Measurements from ENCODE around the gene DIPK2A. TPM values are rescaled to one million over a fixed set of nuclear protein-coding genes. Genes with fewer than 3 reads are reported as not detected.

The DIPK2A gene
- total RNA-seq, 2 donors from 2014 or later, result 19.3 to 58.8 TPM

DNA sequence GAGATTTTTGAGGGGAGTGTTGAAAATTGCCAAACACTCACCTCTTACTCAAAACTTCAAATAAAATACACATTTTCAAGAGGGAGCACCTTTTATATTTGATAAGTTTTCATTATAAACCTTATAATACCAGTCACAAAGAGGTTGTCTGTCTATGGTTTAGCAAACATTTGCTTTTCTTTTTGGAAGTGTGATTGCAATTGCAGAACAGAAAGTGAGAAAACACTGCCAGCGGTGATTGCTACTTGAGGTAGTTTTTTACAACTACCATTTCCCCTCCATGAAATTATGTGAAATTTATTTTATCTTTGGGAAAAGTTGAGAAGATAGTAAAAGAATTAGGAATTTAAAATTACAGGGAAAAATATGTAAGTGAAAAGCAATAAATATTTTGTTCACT lies 20.1 kb downstream of the DIPK2A start:
- WGBS, result 79% methylated on average over 1 of the region's 1 CpG

DNA sequence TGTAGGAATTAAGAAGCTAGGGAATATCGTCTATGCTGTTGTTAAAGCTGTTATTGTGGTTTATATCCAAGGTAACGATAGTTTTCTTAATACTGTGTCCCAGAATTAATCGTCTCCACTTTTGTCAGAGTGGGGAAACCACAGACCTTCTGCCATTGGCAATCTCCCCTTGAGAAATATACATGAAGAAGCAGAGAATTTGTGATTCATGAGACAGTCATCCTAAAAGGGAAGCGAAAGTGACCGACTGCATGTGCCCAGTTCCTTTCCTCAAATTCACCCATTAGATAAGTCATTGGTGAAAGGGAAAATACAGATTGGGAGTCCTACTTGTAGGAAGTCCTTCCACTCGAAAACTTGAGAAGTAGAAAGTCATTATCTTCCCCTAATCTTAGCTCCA lies 26.6 kb downstream of the DIPK2A start:
- Histone ChIP-seq H3K4me1 (replicated peaks) (no peaks in the 10 kb centered on the region), H3K9me3 (no peaks in the 10 kb centered on the region), H3K4me3 (no peak overlapping the region), H3K36me3 (no peaks in the 10 kb centered on the region), H3K27ac (no peak overlapping the region), H3K27me3 (replicated peaks; ENCODE audit: insufficient read depth) (no peaks in the 10 kb centered on the region)
- no peak for DNase-seq (ENCODE audit: low spot score)
- intact Hi-C loops (cut with DNase I), result no loop called here
- 88% methylated on average over 6 of the region's 6 CpGs for WGBS
- TF ChIP-seq POLR2AphosphoS5 (IDR thresholded peaks at IDR 0.05), result no peak
- TF ChIP-seq POLR2A (IDR thresholded peaks at IDR 0.05), result no peak
- TF ChIP-seq, protein P1, sequence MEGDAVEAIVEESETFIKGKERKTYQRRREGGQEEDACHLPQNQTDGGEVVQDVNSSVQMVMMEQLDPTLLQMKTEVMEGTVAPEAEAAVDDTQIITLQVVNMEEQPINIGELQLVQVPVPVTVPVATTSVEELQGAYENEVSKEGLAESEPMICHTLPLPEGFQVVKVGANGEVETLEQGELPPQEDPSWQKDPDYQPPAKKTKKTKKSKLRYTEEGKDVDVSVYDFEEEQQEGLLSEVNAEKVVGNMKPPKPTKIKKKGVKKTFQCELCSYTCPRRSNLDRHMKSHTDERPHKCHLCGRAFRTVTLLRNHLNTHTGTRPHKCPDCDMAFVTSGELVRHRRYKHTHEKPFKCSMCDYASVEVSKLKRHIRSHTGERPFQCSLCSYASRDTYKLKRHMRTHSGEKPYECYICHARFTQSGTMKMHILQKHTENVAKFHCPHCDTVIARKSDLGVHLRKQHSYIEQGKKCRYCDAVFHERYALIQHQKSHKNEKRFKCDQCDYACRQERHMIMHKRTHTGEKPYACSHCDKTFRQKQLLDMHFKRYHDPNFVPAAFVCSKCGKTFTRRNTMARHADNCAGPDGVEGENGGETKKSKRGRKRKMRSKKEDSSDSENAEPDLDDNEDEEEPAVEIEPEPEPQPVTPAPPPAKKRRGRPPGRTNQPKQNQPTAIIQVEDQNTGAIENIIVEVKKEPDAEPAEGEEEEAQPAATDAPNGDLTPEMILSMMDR (IDR thresholded peaks at IDR 0.05), result no peak

More for the DNA sequence above, 20.1 kb downstream of the DIPK2A start:
- Histone ChIP-seq H3K36me3 (no peaks in the 10 kb centered on the region), H3K4me1 (replicated peaks) (no peaks in the 10 kb centered on the region), H3K27me3 (replicated peaks; ENCODE audit: insufficient read depth) (no peaks in the 10 kb centered on the region), H3K27ac (no peak overlapping the region), H3K4me3 (no peak overlapping the region), H3K9me3 (no peaks in the 10 kb centered on the region)
- no peak for DNase-seq (ENCODE audit: low spot score)
- intact Hi-C loops (cut with DNase I), result no loop called here
- no peak for TF ChIP-seq POLR2AphosphoS5 (IDR thresholded peaks at IDR 0.05)
- no peak for TF ChIP-seq POLR2A (IDR thresholded peaks at IDR 0.05)
- TF ChIP-seq, protein P1 (IDR thresholded peaks at IDR 0.05), result no peak

DNA sequence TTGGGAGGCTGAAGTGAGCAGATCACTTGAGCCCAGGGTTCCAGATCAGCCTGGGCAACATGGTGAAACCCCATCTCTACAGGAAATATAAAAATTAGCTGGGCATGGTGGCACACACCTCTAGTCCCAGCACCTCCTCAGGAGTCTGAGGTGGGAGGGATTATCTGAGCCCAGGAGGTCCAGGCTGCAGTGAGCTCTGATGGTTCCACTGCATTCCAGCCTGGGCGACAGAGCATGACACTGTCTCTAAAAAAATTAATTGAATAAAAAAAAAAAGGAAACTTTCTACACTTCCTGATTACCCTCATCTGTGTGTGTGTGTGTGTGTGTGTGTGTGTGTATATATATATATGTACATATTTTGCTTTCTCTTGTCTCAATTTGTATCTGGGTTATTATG lies 31.4 kb downstream of the DIPK2A start:
- no peaks in the 10 kb centered on the region for H3K36me3 ChIP-seq
- intact Hi-C loops (cut with DNase I), result no loop called here
- TF ChIP-seq, protein P1 (IDR thresholded peaks at IDR 0.05), result no peak
- no peak for TF ChIP-seq POLR2A (IDR thresholded peaks at IDR 0.05)
- no peak for TF ChIP-seq POLR2AphosphoS5 (IDR thresholded peaks at IDR 0.05)
- WGBS, result 93% methylated on average over 1 of the region's 1 CpG
- H3K4me3 ChIP-seq, result no peak overlapping the region
- H3K27me3 ChIP-seq (replicated peaks; ENCODE audit: insufficient read depth), result no peaks in the 10 kb centered on the region
- H3K9me3 ChIP-seq, result no peaks in the 10 kb centered on the region
- no peak for DNase-seq (ENCODE audit: low spot score)
- no peaks in the 10 kb centered on the region for H3K4me1 ChIP-seq (replicated peaks)
- H3K27ac ChIP-seq, result no peak overlapping the region

DNA sequence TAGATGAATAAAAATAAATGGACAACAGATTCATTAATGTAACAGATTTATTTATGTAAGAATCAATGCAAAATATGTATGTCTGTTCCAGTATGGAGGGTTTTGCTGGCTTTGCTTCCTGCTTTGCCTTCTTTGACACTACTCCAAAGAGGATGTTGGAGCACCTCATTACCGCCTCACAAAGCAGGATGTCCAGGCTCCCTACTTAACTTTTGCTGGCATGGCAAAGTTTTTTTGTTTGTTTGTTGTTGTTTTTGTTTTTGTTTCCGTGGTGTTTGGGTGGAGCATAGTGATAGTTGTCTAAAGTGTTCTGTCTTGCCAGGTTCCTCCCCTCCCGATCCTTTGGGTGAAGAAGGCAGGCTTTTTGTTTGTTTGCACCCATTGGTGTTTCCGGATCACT lies 38.7 kb downstream of the DIPK2A start:
- Histone ChIP-seq H3K36me3 (no peaks in the 10 kb centered on the region), H3K4me3 (no peak overlapping the region), H3K27ac (no peak overlapping the region), H3K9me3 (no peaks in the 10 kb centered on the region), H3K27me3 (replicated peaks; ENCODE audit: insufficient read depth) (no peaks in the 10 kb centered on the region), H3K4me1 (replicated peaks) (no peaks in the 10 kb centered on the region)
- intact Hi-C loops (cut with DNase I), result no loop called here
- TF ChIP-seq POLR2AphosphoS5 (IDR thresholded peaks at IDR 0.05) (no peak), POLR2A (IDR thresholded peaks at IDR 0.05) (no peak)
- TF ChIP-seq, protein P1 (IDR thresholded peaks at IDR 0.05), result no peak
- no peak for DNase-seq (ENCODE audit: low spot score)
- WGBS, result 87% methylated on average over 4 of the region's 4 CpGs

DNA sequence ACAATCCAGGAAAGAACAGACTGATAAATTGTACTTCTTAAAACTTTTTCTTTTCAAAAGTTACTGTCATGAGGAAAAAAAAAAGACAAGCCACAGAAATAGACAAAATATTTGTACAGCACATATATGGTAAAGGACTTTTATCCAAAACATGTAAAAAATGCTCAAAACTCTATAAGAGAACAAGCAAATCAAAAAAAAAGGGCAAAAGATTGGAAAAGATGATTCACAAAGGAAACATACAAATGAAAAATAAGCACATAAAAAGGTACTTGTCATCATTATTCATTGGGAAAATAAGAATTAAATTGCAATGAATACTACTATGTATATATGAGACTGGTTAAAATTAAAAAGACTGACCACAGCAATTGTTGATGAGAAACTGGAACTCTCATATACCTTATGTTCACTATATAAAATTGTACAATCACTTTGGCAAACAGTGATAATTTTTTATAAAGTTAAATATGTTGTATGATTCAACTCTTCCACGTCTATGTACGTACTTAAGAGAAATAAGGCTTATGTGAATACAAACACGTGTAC lies 39.7 kb downstream of the DIPK2A start:
- Histone ChIP-seq H3K27me3 (replicated peaks; ENCODE audit: insufficient read depth) (no peaks in the 10 kb centered on the region), H3K27ac (no peak overlapping the region), H3K4me3 (no peak overlapping the region), H3K4me1 (replicated peaks) (no peaks in the 10 kb centered on the region), H3K36me3 (no peaks in the 10 kb centered on the region), H3K9me3 (no peaks in the 10 kb centered on the region)
- TF ChIP-seq, protein P1 (IDR thresholded peaks at IDR 0.05), result no peak
- TF ChIP-seq POLR2A (IDR thresholded peaks at IDR 0.05), result no peak
- no peak for DNase-seq (ENCODE audit: low spot score)
- 89% methylated on average over 3 of the region's 3 CpGs for WGBS
- intact Hi-C loops (cut with DNase I), result no loop called here
